Gastrocnemius medialis (tissue), 4 donors: ENCODE measurements around the gene PTPN22.

ENCODE experiments used
- POLR2A ChIP-seq, 2 donors: fragments of 450-650 bp; IDR thresholded peaks; one replicate each; pipeline ENCODE4 v1.6.1; 2017; ENCODE audit warnings: antibody characterized with exemption in 2 of 2, mild to moderate bottlenecking in 2 of 2, moderate library complexity in 2 of 2
- TF ChIP-seq, protein P1 (sequence below), 5 experiments: fragments of 450-650 bp in 3 of 5; fragments of 200-600 bp in 2 of 5; sonication (generic) in 2 of 5; IDR thresholded peaks in 4 of 5; conservative IDR thresholded peaks in 1 of 5; 1 replicate in 4 of 5; 2 replicates in 1 of 5; pipeline ENCODE4 v1.5.1; 2016 to 2019; ENCODE audit warnings: antibody characterized with exemption in 5 of 5, mild to moderate bottlenecking in 3 of 5, moderate library complexity in 3 of 5

DNA sequence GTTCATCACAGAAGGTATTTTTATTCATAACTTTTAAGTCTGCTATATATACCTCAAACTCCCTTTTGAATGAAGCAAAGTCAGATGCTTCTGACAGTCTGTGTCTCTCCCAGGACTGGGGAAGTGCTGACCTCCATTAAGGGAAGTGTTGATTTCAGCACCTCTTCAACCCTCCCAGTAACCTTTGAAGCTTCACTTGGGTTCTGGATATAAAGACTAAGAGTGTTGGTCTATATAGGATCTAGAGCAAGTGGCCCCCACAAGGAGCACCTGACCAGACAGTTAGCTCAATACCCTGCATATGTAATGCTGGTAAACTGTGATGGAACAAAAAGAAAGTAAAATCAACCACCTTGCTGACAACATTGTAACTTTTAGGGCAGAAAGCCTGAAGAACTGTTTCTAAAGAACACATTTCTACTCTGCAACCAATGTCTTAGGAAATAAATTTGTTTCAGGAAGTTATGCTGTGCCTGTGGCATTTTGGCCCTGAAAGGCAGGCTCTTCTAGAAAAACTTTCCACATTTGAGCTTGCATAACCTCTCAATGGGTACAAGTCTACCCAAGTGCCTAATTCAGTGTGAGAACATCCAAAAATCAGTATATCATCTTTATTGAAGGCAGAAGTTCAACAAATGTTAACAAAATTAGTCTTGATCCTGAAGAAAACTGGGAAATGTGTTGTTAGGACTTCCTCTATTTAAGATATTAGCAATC is 865 bp upstream of the PTPN22 start:
- TF ChIP-seq, protein P1, sequence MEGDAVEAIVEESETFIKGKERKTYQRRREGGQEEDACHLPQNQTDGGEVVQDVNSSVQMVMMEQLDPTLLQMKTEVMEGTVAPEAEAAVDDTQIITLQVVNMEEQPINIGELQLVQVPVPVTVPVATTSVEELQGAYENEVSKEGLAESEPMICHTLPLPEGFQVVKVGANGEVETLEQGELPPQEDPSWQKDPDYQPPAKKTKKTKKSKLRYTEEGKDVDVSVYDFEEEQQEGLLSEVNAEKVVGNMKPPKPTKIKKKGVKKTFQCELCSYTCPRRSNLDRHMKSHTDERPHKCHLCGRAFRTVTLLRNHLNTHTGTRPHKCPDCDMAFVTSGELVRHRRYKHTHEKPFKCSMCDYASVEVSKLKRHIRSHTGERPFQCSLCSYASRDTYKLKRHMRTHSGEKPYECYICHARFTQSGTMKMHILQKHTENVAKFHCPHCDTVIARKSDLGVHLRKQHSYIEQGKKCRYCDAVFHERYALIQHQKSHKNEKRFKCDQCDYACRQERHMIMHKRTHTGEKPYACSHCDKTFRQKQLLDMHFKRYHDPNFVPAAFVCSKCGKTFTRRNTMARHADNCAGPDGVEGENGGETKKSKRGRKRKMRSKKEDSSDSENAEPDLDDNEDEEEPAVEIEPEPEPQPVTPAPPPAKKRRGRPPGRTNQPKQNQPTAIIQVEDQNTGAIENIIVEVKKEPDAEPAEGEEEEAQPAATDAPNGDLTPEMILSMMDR (IDR thresholded peaks at IDR 0.05 in 4 of 5, conservative IDR thresholded peaks at IDR 0.05 in 1 of 5), result no peak
- TF ChIP-seq POLR2A (IDR thresholded peaks at IDR 0.05), result no peak
